ENCODE measurements around the gene CNTNAP2. TPM values are rescaled to one million over a fixed set of nuclear protein-coding genes. Genes with fewer than 3 reads are reported as not detected.
A peak's percentile ranks its signal among the peaks of the same experiment; 100 is the strongest.

Gene CNTNAP2
- total and polyA plus RNA-seq, 8 donors: 0.19 to 18.2 (median 0.56) TPM

DNA sequence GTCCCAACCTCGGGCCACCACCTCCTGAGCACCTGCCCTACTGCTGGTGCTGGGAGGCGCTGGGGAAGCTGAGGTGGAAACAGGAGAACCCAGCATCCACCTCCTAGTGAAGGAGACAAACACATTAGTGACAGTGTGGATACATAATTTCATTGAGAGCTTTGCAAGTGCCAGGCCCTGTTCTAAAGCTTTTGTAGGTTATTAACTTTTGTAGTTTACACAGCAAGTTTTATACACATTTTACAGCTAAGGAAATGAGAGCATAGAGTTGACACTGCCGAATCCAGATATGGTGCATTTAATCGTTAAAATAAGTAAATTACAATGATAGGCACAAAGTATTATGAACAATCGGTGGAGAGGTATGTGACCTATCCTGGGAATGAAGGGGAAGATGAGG, 2007.9 kb downstream of the CNTNAP2 start:
- DNase-seq: no peak
- Histone ChIP-seq H3K27me3 (no peaks in the 10 kb centered on the region), H3K4me3 (no peak overlapping the region), H3K27ac (no peak overlapping the region), H3K9me3 (no peaks in the 10 kb centered on the region), H3K4me1 (no peaks in the 10 kb centered on the region), H3K36me3 (no peaks in the 10 kb centered on the region)
- intact Hi-C loops (cut with DNase I; ENCODE audit: low total_unique reads): no loop called here
- TF ChIP-seq, protein P1, sequence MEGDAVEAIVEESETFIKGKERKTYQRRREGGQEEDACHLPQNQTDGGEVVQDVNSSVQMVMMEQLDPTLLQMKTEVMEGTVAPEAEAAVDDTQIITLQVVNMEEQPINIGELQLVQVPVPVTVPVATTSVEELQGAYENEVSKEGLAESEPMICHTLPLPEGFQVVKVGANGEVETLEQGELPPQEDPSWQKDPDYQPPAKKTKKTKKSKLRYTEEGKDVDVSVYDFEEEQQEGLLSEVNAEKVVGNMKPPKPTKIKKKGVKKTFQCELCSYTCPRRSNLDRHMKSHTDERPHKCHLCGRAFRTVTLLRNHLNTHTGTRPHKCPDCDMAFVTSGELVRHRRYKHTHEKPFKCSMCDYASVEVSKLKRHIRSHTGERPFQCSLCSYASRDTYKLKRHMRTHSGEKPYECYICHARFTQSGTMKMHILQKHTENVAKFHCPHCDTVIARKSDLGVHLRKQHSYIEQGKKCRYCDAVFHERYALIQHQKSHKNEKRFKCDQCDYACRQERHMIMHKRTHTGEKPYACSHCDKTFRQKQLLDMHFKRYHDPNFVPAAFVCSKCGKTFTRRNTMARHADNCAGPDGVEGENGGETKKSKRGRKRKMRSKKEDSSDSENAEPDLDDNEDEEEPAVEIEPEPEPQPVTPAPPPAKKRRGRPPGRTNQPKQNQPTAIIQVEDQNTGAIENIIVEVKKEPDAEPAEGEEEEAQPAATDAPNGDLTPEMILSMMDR (IDR thresholded peaks at IDR 0.05): no peak
- TF ChIP-seq EP300 (IDR thresholded peaks at IDR 0.05): no peak
- TF ChIP-seq POLR2AphosphoS5 (IDR thresholded peaks at IDR 0.05): no peak
- no peak for TF ChIP-seq POLR2A (IDR thresholded peaks at IDR 0.05)
- WGBS, 5 donors: 62 to 77% (median 65%) methylated on average over 5 of the region's 5 CpGs

DNA sequence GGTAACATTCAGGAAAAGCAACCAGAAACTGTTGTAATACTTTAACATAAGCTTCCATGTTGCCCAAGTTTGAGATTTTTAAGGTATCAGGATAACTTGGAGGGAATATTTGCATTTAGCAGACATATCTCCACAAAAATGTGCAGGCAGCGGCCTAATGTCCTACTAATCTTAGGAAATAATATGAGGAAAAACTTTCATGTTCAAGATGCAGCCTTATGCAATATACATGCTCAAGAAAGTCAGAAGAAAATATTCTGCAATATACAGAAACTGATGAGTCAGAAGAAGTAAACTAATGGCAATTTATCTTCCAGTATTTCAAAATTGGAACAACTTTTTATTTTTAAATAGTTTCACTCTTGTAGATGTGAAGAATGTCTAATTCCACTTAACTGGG, 2010.8 kb downstream of the CNTNAP2 start:
- intact Hi-C loops (cut with DNase I; ENCODE audit: low total_unique reads): no loop called here

DNA sequence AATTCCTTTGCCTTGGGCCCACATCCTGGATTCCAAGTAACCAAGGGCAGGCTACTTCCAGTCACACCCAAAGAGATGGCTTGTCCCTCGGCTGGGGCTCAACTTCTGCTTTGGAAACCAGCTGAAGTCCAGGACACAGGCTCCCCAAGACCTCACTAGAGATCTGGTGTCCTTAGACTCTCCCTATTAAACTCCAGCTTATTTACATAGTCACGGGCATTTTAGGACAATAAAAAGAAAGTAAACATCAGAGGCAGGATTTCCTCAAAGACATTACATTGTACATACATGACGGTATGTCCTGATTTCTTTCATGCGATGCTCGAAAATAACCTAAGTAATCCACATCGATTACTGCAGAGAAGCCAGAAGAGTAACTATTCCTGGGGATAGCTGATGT, 2012.4 kb downstream of the CNTNAP2 start:
- Histone ChIP-seq H3K27me3 (no peaks in the 10 kb centered on the region), H3K4me1 (no peaks in the 10 kb centered on the region), H3K9me3 (no peaks in the 10 kb centered on the region), H3K27ac (no peak overlapping the region), H3K4me3 (no peak overlapping the region), H3K36me3 (no peaks in the 10 kb centered on the region)
- intact Hi-C loops (cut with DNase I; ENCODE audit: low total_unique reads): no loop called here
- WGBS, 5 donors: 71 to 83% (median 73%) methylated on average over 6 of the region's 6 CpGs
- TF ChIP-seq, protein P1 (IDR thresholded peaks at IDR 0.05): no peak
- TF ChIP-seq EP300 (IDR thresholded peaks at IDR 0.05) (no peak), POLR2A (IDR thresholded peaks at IDR 0.05) (no peak), POLR2AphosphoS5 (IDR thresholded peaks at IDR 0.05) (no peak)
- no peak for DNase-seq

More for the DNA sequence above, 2010.8 kb downstream of the CNTNAP2 start:
- Histone ChIP-seq H3K27me3 (no peaks in the 10 kb centered on the region), H3K4me3 (no peak overlapping the region), H3K27ac (no peak overlapping the region), H3K9me3 (no peaks in the 10 kb centered on the region), H3K4me1 (no peaks in the 10 kb centered on the region), H3K36me3 (no peaks in the 10 kb centered on the region)
- DNase-seq: no peak
- WGBS, 5 donors: 78 to 97% (median 94%) methylated on average over 1 of the region's 1 CpG
- no peak for TF ChIP-seq POLR2AphosphoS5 (IDR thresholded peaks at IDR 0.05)
- TF ChIP-seq EP300 (IDR thresholded peaks at IDR 0.05): no peak
- no peak for TF ChIP-seq POLR2A (IDR thresholded peaks at IDR 0.05)
- TF ChIP-seq, protein P1 (IDR thresholded peaks at IDR 0.05): no peak

DNA sequence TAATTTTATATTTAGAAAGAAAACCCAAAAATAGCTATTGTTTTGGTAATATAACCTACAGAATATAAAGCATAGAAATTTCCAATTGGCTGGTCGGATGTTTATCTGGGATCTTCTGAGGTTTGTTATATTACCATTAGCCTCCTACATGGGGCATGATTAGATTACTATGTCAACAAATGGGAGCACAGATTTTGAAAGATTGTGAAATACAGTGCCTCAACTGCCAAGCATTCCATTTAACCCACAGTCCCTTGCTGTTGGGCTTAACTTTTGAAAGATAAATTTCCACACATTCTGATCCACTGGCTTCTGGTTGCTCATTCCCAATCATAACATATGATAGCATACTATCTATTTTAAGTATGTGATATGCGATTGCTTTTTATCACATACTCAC, 2018.5 kb downstream of the CNTNAP2 start:
- H3K27me3 ChIP-seq: no peaks in the 10 kb centered on the region
- H3K4me3 ChIP-seq: no peak overlapping the region
- WGBS, 5 donors: 24 to 43% (median 26%) methylated on average over 2 of the region's 2 CpGs
- H3K4me1 ChIP-seq: peaks cover 0 to 19% (median 3%) of the 10 kb centered on the region in 4 donors
- H3K36me3 ChIP-seq: no peaks in the 10 kb centered on the region
- no peak overlapping the region for H3K27ac ChIP-seq
- intact Hi-C loops (cut with DNase I; ENCODE audit: low total_unique reads): no loop called here
- DNase-seq: no peak
- TF ChIP-seq, protein P1 (IDR thresholded peaks at IDR 0.05): no peak
- TF ChIP-seq POLR2AphosphoS5 (IDR thresholded peaks at IDR 0.05): peak in 1 of 3 donors; percentile 14
- no peak for TF ChIP-seq POLR2A (IDR thresholded peaks at IDR 0.05)
- no peak for TF ChIP-seq EP300 (IDR thresholded peaks at IDR 0.05)
- no peaks in the 10 kb centered on the region for H3K9me3 ChIP-seq

Data from stomach (tissue), 9 donors.